Measurements from ENCODE around the gene ZACN.
"Not testable (repeated sequence)": the region's sequence is repeated elsewhere in the genome, so short reads cannot be mapped to it uniquely, and the experiment has no call there.

DNA sequence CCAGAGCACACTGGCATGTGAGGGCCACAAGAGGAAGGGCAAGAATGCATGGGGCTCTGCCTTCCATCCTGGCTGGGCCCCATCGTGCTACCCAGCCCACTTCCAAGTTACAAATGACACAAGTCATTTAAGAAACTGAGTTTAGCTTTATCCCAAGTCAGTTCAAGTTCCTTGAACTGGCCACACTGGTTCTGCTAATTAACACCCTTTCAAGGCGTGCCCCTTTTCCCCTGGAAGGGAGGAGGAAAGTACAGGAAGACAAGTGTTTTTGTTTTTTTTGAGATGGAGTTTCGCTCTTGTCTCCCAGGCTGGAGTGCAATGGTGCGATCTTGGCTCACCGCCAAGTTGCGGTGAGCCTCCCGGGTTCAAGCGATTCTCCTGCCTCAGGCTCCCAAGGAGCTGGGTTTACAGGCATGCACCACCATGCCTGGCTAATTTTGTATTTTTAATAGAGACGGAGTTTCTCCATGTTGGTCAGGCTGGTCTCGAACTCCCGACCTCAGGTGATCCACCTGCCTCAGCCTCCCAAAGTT is 34.4 kb upstream of the ZACN start:
- TF ChIP-seq, protein P1, sequence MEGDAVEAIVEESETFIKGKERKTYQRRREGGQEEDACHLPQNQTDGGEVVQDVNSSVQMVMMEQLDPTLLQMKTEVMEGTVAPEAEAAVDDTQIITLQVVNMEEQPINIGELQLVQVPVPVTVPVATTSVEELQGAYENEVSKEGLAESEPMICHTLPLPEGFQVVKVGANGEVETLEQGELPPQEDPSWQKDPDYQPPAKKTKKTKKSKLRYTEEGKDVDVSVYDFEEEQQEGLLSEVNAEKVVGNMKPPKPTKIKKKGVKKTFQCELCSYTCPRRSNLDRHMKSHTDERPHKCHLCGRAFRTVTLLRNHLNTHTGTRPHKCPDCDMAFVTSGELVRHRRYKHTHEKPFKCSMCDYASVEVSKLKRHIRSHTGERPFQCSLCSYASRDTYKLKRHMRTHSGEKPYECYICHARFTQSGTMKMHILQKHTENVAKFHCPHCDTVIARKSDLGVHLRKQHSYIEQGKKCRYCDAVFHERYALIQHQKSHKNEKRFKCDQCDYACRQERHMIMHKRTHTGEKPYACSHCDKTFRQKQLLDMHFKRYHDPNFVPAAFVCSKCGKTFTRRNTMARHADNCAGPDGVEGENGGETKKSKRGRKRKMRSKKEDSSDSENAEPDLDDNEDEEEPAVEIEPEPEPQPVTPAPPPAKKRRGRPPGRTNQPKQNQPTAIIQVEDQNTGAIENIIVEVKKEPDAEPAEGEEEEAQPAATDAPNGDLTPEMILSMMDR (IDR thresholded peaks at IDR 0.05): not testable (repeated sequence)
- TF ChIP-seq EZH2phosphoT487 (IDR thresholded peaks at IDR 0.05): not testable (repeated sequence)

Measured in neural progenitor cell (in vitro differentiated cells).